Effector memory CD4-positive, alpha-beta T cell (primary cell): ENCODE results near the gene GCC1.
"Not testable (repeated sequence)": the region's sequence is repeated elsewhere in the genome, so short reads cannot be mapped to it uniquely, and the experiment has no call there.

Experiments
- DNase-seq, 3 donors: peaks; one replicate each; pipeline ENCODE4 v3.0.0-alpha.2; 2020
- H3K27ac ChIP-seq: 2 replicates; pipeline ENCODE4 v1.7.0; 2013; ENCODE audit warnings: mild to moderate bottlenecking, low read length, moderate library complexity; ENCODE audit not compliant: insufficient read depth, poor library complexity, severe bottlenecking
- H3K27me3 ChIP-seq: replicated peaks from 2 replicates; pipeline ENCODE4 v1.7.0; 2013; ENCODE audit warnings: mild to moderate bottlenecking, low read length; ENCODE audit not compliant: insufficient read depth, control insufficient read depth, poor library complexity, severe bottlenecking
- H3K36me3 ChIP-seq: 2 replicates; pipeline ENCODE4 v1.7.0; 2013; ENCODE audit warnings: mild to moderate bottlenecking, low read length, moderate library complexity; ENCODE audit not compliant: control insufficient read depth, insufficient read depth
- H3K4me1 ChIP-seq: 2 replicates; pipeline ENCODE4 v1.7.0; 2013; ENCODE audit warnings: low read length, mild to moderate bottlenecking; ENCODE audit not compliant: control insufficient read depth, insufficient read depth, poor library complexity, severe bottlenecking
- H3K4me3 ChIP-seq: 2 replicates; pipeline ENCODE4 v1.7.0; 2013; ENCODE audit warnings: low read length, low read depth, mild to moderate bottlenecking; ENCODE audit not compliant: insufficient read depth, poor library complexity, severe bottlenecking
- H3K9me3 ChIP-seq: 2 replicates; pipeline ENCODE4 v1.7.0; 2013; ENCODE audit warnings: mild to moderate bottlenecking, low read length, moderate library complexity; ENCODE audit not compliant: control insufficient read depth

Gene GCC1

GRCh38 chr7:127578711-127579275 is 6.6 kb downstream of the GCC1 start:
- Histone ChIP-seq H3K27me3 (no peaks in the 10 kb centered on the region), H3K4me1 (peaks cover 16% of the 10 kb centered on the region), H3K4me3 (no peak overlapping the region), H3K27ac (no peak overlapping the region), H3K36me3 (peaks cover 27% of the 10 kb centered on the region), H3K9me3 (no peaks in the 10 kb centered on the region)
- no peak for DNase-seq

- Histone ChIP-seq H3K27ac (no peak overlapping the region), H3K9me3 (no peaks in the 10 kb centered on the region), H3K4me3 (no peak overlapping the region), H3K4me1 (peaks cover 10% of the 10 kb centered on the region), H3K36me3 (peaks cover 26% of the 10 kb centered on the region), H3K27me3 (no peaks in the 10 kb centered on the region)
- no peak for DNase-seq
These were observed 7.2 kb downstream of the GCC1 start for GRCh38 chr7:127578036-127578684.

GRCh38 chr7:127571741-127572505 is 13.5 kb downstream of the GCC1 start:
- H3K9me3 ChIP-seq, result no peaks in the 10 kb centered on the region
- no peaks in the 10 kb centered on the region for H3K36me3 ChIP-seq
- DNase-seq, result no peak
- no peak overlapping the region for H3K27ac ChIP-seq
- no peaks in the 10 kb centered on the region for H3K27me3 ChIP-seq
- H3K4me3 ChIP-seq, result no peak overlapping the region
- H3K4me1 ChIP-seq, result no peaks in the 10 kb centered on the region

- H3K27me3 ChIP-seq, DNase-seq, H3K36me3 ChIP-seq: not testable (repeated sequence)
These were observed 17.4 kb downstream of the GCC1 start for GRCh38 chr7:127568034-127568433.

GRCh38 chr7:127566242-127566641 is 19.2 kb downstream of the GCC1 start:
- H3K27ac ChIP-seq, result no peak overlapping the region
- H3K27me3 ChIP-seq, result no peaks in the 10 kb centered on the region
- no peaks in the 10 kb centered on the region for H3K36me3 ChIP-seq
- no peaks in the 10 kb centered on the region for H3K4me1 ChIP-seq
- H3K4me3 ChIP-seq, result no peak overlapping the region
- DNase-seq, result no peak
- no peaks in the 10 kb centered on the region for H3K9me3 ChIP-seq

More at GRCh38 chr7:127568034-127568433, 17.4 kb downstream of the GCC1 start:
- not testable (repeated sequence) for H3K27ac ChIP-seq, H3K9me3 ChIP-seq, H3K4me3 ChIP-seq, H3K4me1 ChIP-seq

GRCh38 chr7:127557803-127558202 is 27.6 kb downstream of the GCC1 start:
- H3K36me3 ChIP-seq, result no peaks in the 10 kb centered on the region
- no peaks in the 10 kb centered on the region for H3K4me1 ChIP-seq
- no peak overlapping the region for H3K4me3 ChIP-seq
- H3K9me3 ChIP-seq, result no peaks in the 10 kb centered on the region
- no peak overlapping the region for H3K27ac ChIP-seq
- no peaks in the 10 kb centered on the region for H3K27me3 ChIP-seq
- no peak for DNase-seq

- DNase-seq, result no peak
- H3K36me3 ChIP-seq, result no peaks in the 10 kb centered on the region
- H3K27me3 ChIP-seq, result no peaks in the 10 kb centered on the region
- no peak overlapping the region for H3K27ac ChIP-seq
- H3K4me3 ChIP-seq, result no peak overlapping the region
- H3K9me3 ChIP-seq, result no peaks in the 10 kb centered on the region
- H3K4me1 ChIP-seq, result no peaks in the 10 kb centered on the region
These were observed 29.0 kb downstream of the GCC1 start for GRCh38 chr7:127556404-127556803.

GRCh38 chr7:127551941-127552340 is 33.5 kb downstream of the GCC1 start:
- Histone ChIP-seq H3K9me3 (no peaks in the 10 kb centered on the region), H3K27ac (no peak overlapping the region), H3K36me3 (no peaks in the 10 kb centered on the region), H3K4me3 (no peak overlapping the region), H3K4me1 (no peaks in the 10 kb centered on the region), H3K27me3 (no peaks in the 10 kb centered on the region)
- DNase-seq, result no peak

GRCh38 chr7:127550247-127550646 is 35.1 kb downstream of the GCC1 start:
- no peak for DNase-seq
- Histone ChIP-seq H3K36me3 (no peaks in the 10 kb centered on the region), H3K4me1 (no peaks in the 10 kb centered on the region), H3K27ac (no peak overlapping the region), H3K27me3 (no peaks in the 10 kb centered on the region), H3K4me3 (no peak overlapping the region), H3K9me3 (no peaks in the 10 kb centered on the region)

- no peak for DNase-seq
- H3K4me1 ChIP-seq, result no peaks in the 10 kb centered on the region
- no peaks in the 10 kb centered on the region for H3K27me3 ChIP-seq
- no peaks in the 10 kb centered on the region for H3K9me3 ChIP-seq
- H3K36me3 ChIP-seq, result no peaks in the 10 kb centered on the region
- no peak overlapping the region for H3K27ac ChIP-seq
- no peak overlapping the region for H3K4me3 ChIP-seq
These were observed 39.1 kb downstream of the GCC1 start for GRCh38 chr7:127546313-127546712.
